Left lung (tissue), 10 donors: ENCODE measurements around the gene KMT2C. TPM values are rescaled to one million over a fixed set of nuclear protein-coding genes. Genes with fewer than 3 reads are reported as not detected.
"Not testable (repeated sequence)": the region's sequence is repeated elsewhere in the genome, so short reads cannot be mapped to it uniquely, and the experiment has no call there.

Source experiments
- ATAC-seq: fragments of 200-7000 bp; cut with Tn5 transposase; one replicate; pipeline ENCODE4 v1.9.1; 2020; ENCODE audit warnings: moderate library complexity
- DNase-seq, 4 donors: peaks; one replicate each; pipeline ENCODE4 v3.0.0-alpha.2; 2013 to 2020
- H3K27ac ChIP-seq, 2 donors: fragments of 200-600 bp; sonication (generic) in 1 of 2; one replicate each; pipeline versions ENCODE4 v1.5.0 to v1.8.0; 2020 to 2021
- H3K27me3 ChIP-seq, 2 donors: fragments of 200-600 bp; sonication (generic) in 1 of 2; one replicate each; pipeline versions ENCODE4 v1.5.0 to v1.8.0; 2020 to 2021
- H3K36me3 ChIP-seq, 2 donors: fragments of 200-600 bp; sonication (generic) in 1 of 2; one replicate each; pipeline versions ENCODE4 v1.5.0 to v1.8.0; 2020 to 2021
- H3K4me1 ChIP-seq, 2 donors: fragments of 200-600 bp; one replicate each; pipeline ENCODE4 v1.8.0; 2021
- H3K4me3 ChIP-seq, 2 donors: fragments of 200-600 bp; sonication (generic) in 1 of 2; one replicate each; pipeline versions ENCODE4 v1.5.0 to v1.8.0; 2020 to 2021; ENCODE audit warnings: mild to moderate bottlenecking in 1 of 2
- H3K9me3 ChIP-seq, 2 donors: fragments of 200-600 bp; sonication (generic) in 1 of 2; one replicate each; pipeline versions ENCODE4 v1.5.0 to v1.8.0; 2020 to 2021
- intact Hi-C, 2 donors: fragments of 100-400 bp; cut with DNase I; formaldehyde crosslinking; loops; one replicate each; pipeline versions ENCODE4 v1.11.2 to v1.14.2; 2022
- polyA plus RNA-seq, 6 donors: library from polyadenylated mRNA; unstranded; fragments of 120-200 nt; gene quantifications; one replicate each; pipeline ENCODE4 v1.2.1, GENCODE V29; 2013; ENCODE audit not compliant: insufficient read length in 6 of 6
- total RNA-seq, 2 donors: library from RNA; stranded (reverse); fragmentation: NEBNext Ultra II Directional; extraction: Animal tissue kit (Norgen Biotek cat#: 25700); gene quantifications; one replicate each; pipeline ENCODE4 v1.2.1, GENCODE V29; 2021
- TF ChIP-seq, protein P1 (sequence below), 2 donors: fragments of 200-600 bp; sonication (generic) in 1 of 2; IDR thresholded peaks; one replicate each; pipeline versions ENCODE4 v1.5.0 to v1.8.0; 2021; ENCODE audit warnings: antibody characterized with exemption in 2 of 2
- donor health status: DM: no; HTN: yes; CAD: no.
- donor health status: DM: no; HTN: no; CAD: no.

The KMT2C gene
- total and polyA plus RNA-seq, 8 donors: 36.4 to 91.4 (median 42.1) TPM

- Histone ChIP-seq H3K36me3 (no peaks in the 10 kb centered on the region), H3K27ac (peak overlapping the region in 1 of 2 donors; percentile 16), H3K9me3 (no peaks in the 10 kb centered on the region), H3K27me3 (no peaks in the 10 kb centered on the region), H3K4me1 (peaks cover 0 to 21% of the 10 kb centered on the region in 2 donors), H3K4me3 (no peak overlapping the region)
- TF ChIP-seq, protein P1, sequence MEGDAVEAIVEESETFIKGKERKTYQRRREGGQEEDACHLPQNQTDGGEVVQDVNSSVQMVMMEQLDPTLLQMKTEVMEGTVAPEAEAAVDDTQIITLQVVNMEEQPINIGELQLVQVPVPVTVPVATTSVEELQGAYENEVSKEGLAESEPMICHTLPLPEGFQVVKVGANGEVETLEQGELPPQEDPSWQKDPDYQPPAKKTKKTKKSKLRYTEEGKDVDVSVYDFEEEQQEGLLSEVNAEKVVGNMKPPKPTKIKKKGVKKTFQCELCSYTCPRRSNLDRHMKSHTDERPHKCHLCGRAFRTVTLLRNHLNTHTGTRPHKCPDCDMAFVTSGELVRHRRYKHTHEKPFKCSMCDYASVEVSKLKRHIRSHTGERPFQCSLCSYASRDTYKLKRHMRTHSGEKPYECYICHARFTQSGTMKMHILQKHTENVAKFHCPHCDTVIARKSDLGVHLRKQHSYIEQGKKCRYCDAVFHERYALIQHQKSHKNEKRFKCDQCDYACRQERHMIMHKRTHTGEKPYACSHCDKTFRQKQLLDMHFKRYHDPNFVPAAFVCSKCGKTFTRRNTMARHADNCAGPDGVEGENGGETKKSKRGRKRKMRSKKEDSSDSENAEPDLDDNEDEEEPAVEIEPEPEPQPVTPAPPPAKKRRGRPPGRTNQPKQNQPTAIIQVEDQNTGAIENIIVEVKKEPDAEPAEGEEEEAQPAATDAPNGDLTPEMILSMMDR (IDR thresholded peaks at IDR 0.05): no peak
- ATAC-seq (no peak), DNase-seq (peak in 2 of 4 donors; percentile 47 to 49)
- intact Hi-C loops: no loop called here
These were observed 24.0 kb upstream of the KMT2C start for GRCh38 chr7:152459724-152460251.

GRCh38 chr7:152451356-152451755 lies 15.6 kb upstream of the KMT2C start:
- DNase-seq: no peak

DNA sequence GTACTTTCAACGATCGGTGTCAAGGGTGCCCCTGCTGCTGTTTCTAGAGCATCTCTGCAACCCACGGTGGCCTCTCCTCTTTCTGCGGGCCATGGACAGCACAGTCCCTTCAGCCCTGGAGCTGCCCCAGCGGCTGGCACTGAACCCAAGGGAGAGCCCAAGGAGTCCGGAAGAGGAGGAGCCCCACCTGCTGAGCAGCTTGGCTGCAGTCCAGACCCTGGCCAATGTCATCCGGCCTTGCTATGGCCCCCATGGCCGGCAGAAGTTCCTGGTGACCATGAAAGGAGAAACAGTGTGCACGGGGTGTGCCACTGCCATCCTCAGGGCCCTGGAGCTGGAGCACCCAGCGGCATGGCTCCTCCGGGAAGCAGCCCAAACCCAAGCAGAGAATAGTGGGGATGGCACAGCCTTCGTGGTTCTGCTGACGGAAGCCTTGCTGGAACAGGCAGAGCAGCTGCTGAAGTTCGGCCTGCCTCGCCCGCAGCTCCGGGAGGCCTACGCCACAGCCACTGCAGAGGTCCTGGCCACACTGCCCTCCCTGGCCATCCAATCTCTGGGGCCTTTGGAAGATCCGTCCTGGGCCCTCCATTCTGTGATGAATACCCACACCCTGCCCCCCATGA lies 9.7 kb upstream of the KMT2C start:
- H3K4me1 ChIP-seq, ATAC-seq: not testable (repeated sequence)

More at GRCh38 chr7:152451356-152451755, 15.6 kb upstream of the KMT2C start:
- TF ChIP-seq, protein P1 (IDR thresholded peaks at IDR 0.05): no peak
- ATAC-seq: no peak
- Histone ChIP-seq H3K27me3 (no peaks in the 10 kb centered on the region), H3K9me3 (no peaks in the 10 kb centered on the region), H3K4me3 (no peak overlapping the region), H3K4me1 (no peaks in the 10 kb centered on the region), H3K27ac (no peak overlapping the region), H3K36me3 (no peaks in the 10 kb centered on the region)
- intact Hi-C loops: no loop called here

GRCh38 chr7:152443586-152443985 lies 7.8 kb upstream of the KMT2C start:
- TF ChIP-seq, protein P1 (IDR thresholded peaks at IDR 0.05): no peak
- intact Hi-C loops: no loop called here
- Histone ChIP-seq H3K27me3 (no peaks in the 10 kb centered on the region), H3K4me1 (no peaks in the 10 kb centered on the region), H3K36me3 (no peaks in the 10 kb centered on the region), H3K27ac (no peak overlapping the region), H3K4me3 (no peak overlapping the region), H3K9me3 (no peaks in the 10 kb centered on the region)
- ATAC-seq (no peak), DNase-seq (no peak)

More for the DNA sequence above, 9.7 kb upstream of the KMT2C start:
- intact Hi-C loops, H3K4me3 ChIP-seq, H3K27ac ChIP-seq, H3K36me3 ChIP-seq, DNase-seq, H3K27me3 ChIP-seq, H3K9me3 ChIP-seq: not testable (repeated sequence)

- ATAC-seq (no peak), DNase-seq (no peak)
- intact Hi-C loops: no loop called here
- peaks cover 0 to 2% of the 10 kb centered on the region in 2 donors for H3K4me1 ChIP-seq
- no peaks in the 10 kb centered on the region for H3K27me3 ChIP-seq
- no peaks in the 10 kb centered on the region for H3K36me3 ChIP-seq
- H3K27ac ChIP-seq: no peak overlapping the region
- no peaks in the 10 kb centered on the region for H3K9me3 ChIP-seq
- no peak overlapping the region for H3K4me3 ChIP-seq
- TF ChIP-seq, protein P1 (IDR thresholded peaks at IDR 0.05): no peak
These were observed 6.6 kb upstream of the KMT2C start for GRCh38 chr7:152442330-152442835.

DNA sequence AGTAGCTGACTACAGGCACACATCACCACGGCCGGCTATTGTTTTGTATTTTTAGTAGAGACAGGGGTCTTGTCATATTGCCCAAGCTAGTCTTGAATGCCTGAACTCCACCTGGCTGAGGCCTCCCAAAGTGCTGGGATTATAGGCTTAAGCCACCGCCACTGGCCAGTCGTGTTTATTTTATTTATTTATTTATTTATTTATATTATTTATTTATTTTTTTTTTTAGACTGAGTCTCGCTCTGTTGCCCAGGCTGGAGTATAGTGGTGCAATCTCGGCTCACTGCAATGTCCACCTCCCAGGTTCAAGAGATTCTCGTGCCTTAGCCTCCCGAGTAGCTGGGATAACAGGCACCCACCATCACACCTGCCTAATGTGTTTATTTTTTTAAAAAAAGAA lies 6.0 kb upstream of the KMT2C start:
- intact Hi-C loops: not testable (repeated sequence)

DNA sequence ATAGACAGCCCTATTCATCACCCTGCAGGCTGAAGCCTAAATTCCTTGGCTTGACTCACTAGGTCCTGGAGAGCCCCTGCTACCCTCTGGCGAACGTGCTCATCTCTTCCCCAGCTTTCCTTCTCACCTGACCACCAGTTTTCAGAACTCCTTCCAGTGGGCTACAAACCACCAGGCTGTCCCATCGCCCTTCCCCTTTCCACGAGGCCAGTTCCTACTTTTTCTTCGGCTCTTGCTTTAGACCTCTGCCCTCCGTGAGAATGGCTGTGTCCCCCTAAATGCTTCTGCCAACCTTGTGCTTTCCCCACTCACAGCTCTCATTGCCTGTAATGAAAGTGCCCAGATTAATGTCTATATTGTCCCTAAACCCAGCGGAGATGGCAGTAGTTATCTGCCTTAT lies 5.4 kb upstream of the KMT2C start:
- H3K4me3 ChIP-seq, H3K36me3 ChIP-seq, H3K27me3 ChIP-seq, H3K4me1 ChIP-seq, intact Hi-C loops, H3K27ac ChIP-seq, H3K9me3 ChIP-seq, DNase-seq, ATAC-seq: not testable (repeated sequence)

More for the DNA sequence above, 6.0 kb upstream of the KMT2C start:
- H3K9me3 ChIP-seq, ATAC-seq, H3K27me3 ChIP-seq, DNase-seq, H3K4me1 ChIP-seq, H3K4me3 ChIP-seq, H3K27ac ChIP-seq, H3K36me3 ChIP-seq: not testable (repeated sequence)

- peaks cover 0 to 15% of the 10 kb centered on the region in 2 donors for H3K4me1 ChIP-seq
- H3K9me3 ChIP-seq, H3K27ac ChIP-seq, intact Hi-C loops, H3K27me3 ChIP-seq, ATAC-seq, H3K4me3 ChIP-seq, DNase-seq, H3K36me3 ChIP-seq: not testable (repeated sequence)
These were observed 2.2 kb upstream of the KMT2C start for GRCh38 chr7:152438017-152438416.

GRCh38 chr7:152436931-152437575 lies 1.2 kb upstream of the KMT2C start:
- DNase-seq, intact Hi-C loops, H3K27me3 ChIP-seq, H3K36me3 ChIP-seq, H3K9me3 ChIP-seq, ATAC-seq: not testable (repeated sequence)
- H3K4me3 ChIP-seq: peak overlapping the region; percentile 42 to 75
- peaks cover 3 to 24% of the 10 kb centered on the region in 2 donors for H3K4me1 ChIP-seq
- peak overlapping the region; percentile 87 to 95 for H3K27ac ChIP-seq
